Measurements from ENCODE around the gene BHLHE40.
A peak's percentile ranks its signal among the peaks of the same experiment; 100 is the strongest.

BHLHE40 gene

GRCh38 chr3:4987538-4988296, 8.5 kb downstream of the BHLHE40 start:
- no peak for TF ChIP-seq CTCF (IDR thresholded peaks at IDR 0.05; ENCODE audit: low read depth, low read length, missing control alignments)
- no peak overlapping the region for H3K4me3 ChIP-seq (ENCODE audit: low read depth, low read length)
- in situ Hi-C loops (cut with HindIII; ENCODE audit: low pct_ligation_motif_present, low sequenced_read_pairs) = loop anchor here (10.0 kb wide), 1 partner anchor 273 kb away; no protein-coding TSS in a partner anchor

GRCh38 chr3:4988983-4989834, 10.0 kb downstream of the BHLHE40 start:
- in situ Hi-C loops (cut with HindIII; ENCODE audit: low pct_ligation_motif_present, low sequenced_read_pairs) = loop anchor here (10.0 kb wide), 1 partner anchor 274 kb away; no protein-coding TSS in a partner anchor
- peak overlapping the region; percentile 31 for H3K27ac ChIP-seq
- H3K36me3 ChIP-seq (replicated peaks) = peaks cover 8% of the 10 kb centered on the region
- TF ChIP-seq CTCF (IDR thresholded peaks at IDR 0.05; ENCODE audit: low read depth, low read length, missing control alignments) = no peak
- H3K4me3 ChIP-seq (ENCODE audit: low read depth, low read length) = no peak overlapping the region
- DNase-seq = no peak
- no peaks in the 10 kb centered on the region for H3K27me3 ChIP-seq (replicated peaks)

More at GRCh38 chr3:4987538-4988296, 8.5 kb downstream of the BHLHE40 start:
- Histone ChIP-seq H3K27me3 (replicated peaks) (no peaks in the 10 kb centered on the region), H3K27ac (peak overlapping the region; percentile 90), H3K36me3 (replicated peaks) (peaks cover 23% of the 10 kb centered on the region)
- DNase-seq = no peak

- no peak for TF ChIP-seq CTCF (IDR thresholded peaks at IDR 0.05; ENCODE audit: low read depth, low read length, missing control alignments)
- no peak overlapping the region for H3K4me3 ChIP-seq (ENCODE audit: low read depth, low read length)
- DNase-seq = no peak
- in situ Hi-C loops (cut with HindIII; ENCODE audit: low pct_ligation_motif_present, low sequenced_read_pairs) = no loop called here
- H3K27ac ChIP-seq = peak overlapping the region; percentile 6
- H3K36me3 ChIP-seq (replicated peaks) = peaks cover 4% of the 10 kb centered on the region
- no peaks in the 10 kb centered on the region for H3K27me3 ChIP-seq (replicated peaks)
Observed at GRCh38 chr3:4990069-4990468, 10.8 kb downstream of the BHLHE40 start.

GRCh38 chr3:4992118-4992517, 12.9 kb downstream of the BHLHE40 start:
- no peak overlapping the region for H3K4me3 ChIP-seq (ENCODE audit: low read depth, low read length)
- TF ChIP-seq CTCF (IDR thresholded peaks at IDR 0.05; ENCODE audit: low read depth, low read length, missing control alignments) = no peak
- DNase-seq = no peak
- H3K36me3 ChIP-seq (replicated peaks) = no peaks in the 10 kb centered on the region
- no peaks in the 10 kb centered on the region for H3K27me3 ChIP-seq (replicated peaks)
- in situ Hi-C loops (cut with HindIII; ENCODE audit: low pct_ligation_motif_present, low sequenced_read_pairs) = no loop called here
- no peak overlapping the region for H3K27ac ChIP-seq

- peak overlapping the region; percentile 95 for H3K27ac ChIP-seq
Observed at GRCh38 chr3:4993276-4994143, 14.3 kb downstream of the BHLHE40 start.

More at GRCh38 chr3:4993276-4994143, 14.3 kb downstream of the BHLHE40 start:
- Histone ChIP-seq H3K27me3 (replicated peaks) (no peaks in the 10 kb centered on the region), H3K36me3 (replicated peaks) (no peaks in the 10 kb centered on the region), H3K4me3 (ENCODE audit: low read depth, low read length) (no peak overlapping the region)
- TF ChIP-seq CTCF (IDR thresholded peaks at IDR 0.05; ENCODE audit: low read depth, low read length, missing control alignments) = no peak
- in situ Hi-C loops (cut with HindIII; ENCODE audit: low pct_ligation_motif_present, low sequenced_read_pairs) = no loop called here
- no peak for DNase-seq
